Measurements from ENCODE around the gene SSBP3.

SSBP3 gene

DNA sequence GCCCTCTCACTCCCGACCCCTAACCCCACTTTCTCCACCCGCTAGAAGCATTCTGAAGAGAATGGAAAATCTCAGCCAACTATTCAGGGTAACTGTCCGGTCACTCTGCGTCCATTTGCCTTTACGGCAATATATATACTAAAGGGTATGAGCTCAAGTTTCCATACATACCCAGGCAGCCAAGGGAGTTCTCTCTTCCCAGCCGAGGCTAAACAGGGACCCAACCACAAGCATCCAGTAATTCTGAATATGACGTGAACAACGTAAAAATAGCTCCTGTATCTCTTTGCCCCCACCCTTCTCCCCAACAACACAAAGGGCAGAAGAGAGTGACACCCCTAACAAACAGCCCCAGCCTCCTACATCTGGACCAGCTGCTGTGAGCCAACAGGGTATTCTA, 67.7 kb downstream of the SSBP3 start:
- no peak for DNase-seq (ENCODE audit: low spot score)
- TF ChIP-seq, protein P1, sequence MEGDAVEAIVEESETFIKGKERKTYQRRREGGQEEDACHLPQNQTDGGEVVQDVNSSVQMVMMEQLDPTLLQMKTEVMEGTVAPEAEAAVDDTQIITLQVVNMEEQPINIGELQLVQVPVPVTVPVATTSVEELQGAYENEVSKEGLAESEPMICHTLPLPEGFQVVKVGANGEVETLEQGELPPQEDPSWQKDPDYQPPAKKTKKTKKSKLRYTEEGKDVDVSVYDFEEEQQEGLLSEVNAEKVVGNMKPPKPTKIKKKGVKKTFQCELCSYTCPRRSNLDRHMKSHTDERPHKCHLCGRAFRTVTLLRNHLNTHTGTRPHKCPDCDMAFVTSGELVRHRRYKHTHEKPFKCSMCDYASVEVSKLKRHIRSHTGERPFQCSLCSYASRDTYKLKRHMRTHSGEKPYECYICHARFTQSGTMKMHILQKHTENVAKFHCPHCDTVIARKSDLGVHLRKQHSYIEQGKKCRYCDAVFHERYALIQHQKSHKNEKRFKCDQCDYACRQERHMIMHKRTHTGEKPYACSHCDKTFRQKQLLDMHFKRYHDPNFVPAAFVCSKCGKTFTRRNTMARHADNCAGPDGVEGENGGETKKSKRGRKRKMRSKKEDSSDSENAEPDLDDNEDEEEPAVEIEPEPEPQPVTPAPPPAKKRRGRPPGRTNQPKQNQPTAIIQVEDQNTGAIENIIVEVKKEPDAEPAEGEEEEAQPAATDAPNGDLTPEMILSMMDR (IDR thresholded peaks at IDR 0.05; ENCODE audit: borderline replicate concordance, control extremely low read depth, extremely low read depth, insufficient read depth, missing control alignments): no peak
- in situ Hi-C loops (cut with MboI; ENCODE audit: low sequenced_read_pairs, unreplicated experiment): no loop called here

DNA sequence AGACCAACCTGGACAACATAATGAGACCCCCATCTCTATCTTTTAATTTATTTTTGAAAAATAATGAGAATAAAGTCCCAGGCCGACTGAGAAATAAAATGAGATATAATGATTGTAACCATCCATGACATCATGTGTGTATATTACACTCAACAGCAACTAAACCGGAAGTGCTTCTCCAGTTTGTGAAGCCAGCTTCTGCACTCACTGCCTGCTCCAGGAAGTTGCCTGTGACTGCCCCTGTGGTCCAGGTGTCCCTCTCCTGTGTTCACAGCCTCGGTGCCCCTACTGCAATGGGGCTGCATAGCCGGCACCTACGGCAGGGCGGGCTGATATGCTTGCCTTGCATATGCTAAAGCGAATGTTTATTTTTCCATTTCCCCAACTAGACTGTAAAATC, 68.3 kb downstream of the SSBP3 start:
- TF ChIP-seq, protein P1 (IDR thresholded peaks at IDR 0.05; ENCODE audit: borderline replicate concordance, control extremely low read depth, extremely low read depth, insufficient read depth, missing control alignments): no peak
- in situ Hi-C loops (cut with MboI; ENCODE audit: low sequenced_read_pairs, unreplicated experiment): no loop called here
- no peak for DNase-seq (ENCODE audit: low spot score)

DNA sequence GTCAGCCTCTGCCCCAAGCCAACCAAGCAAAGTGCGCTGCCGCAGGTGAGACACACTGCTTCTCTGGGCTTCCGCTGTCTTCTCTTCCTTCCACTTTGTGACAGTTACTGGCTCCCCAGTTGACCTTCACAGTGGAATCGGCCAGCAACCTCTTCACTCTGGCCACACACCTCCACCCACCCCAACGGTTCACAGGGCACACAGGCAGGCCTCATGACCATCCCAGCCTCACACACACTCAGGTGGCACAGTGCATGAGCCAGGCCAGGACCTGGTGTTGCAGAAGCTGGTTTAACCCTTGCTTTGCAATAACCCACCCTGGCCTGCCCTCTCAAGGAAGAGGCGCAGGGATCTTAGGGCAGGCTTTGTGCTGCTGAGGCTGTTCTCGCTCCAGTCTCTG, 69.2 kb downstream of the SSBP3 start:
- TF ChIP-seq, protein P1 (IDR thresholded peaks at IDR 0.05; ENCODE audit: borderline replicate concordance, control extremely low read depth, extremely low read depth, insufficient read depth, missing control alignments): no peak
- in situ Hi-C loops (cut with MboI; ENCODE audit: low sequenced_read_pairs, unreplicated experiment): no loop called here
- no peak for DNase-seq (ENCODE audit: low spot score)

DNA sequence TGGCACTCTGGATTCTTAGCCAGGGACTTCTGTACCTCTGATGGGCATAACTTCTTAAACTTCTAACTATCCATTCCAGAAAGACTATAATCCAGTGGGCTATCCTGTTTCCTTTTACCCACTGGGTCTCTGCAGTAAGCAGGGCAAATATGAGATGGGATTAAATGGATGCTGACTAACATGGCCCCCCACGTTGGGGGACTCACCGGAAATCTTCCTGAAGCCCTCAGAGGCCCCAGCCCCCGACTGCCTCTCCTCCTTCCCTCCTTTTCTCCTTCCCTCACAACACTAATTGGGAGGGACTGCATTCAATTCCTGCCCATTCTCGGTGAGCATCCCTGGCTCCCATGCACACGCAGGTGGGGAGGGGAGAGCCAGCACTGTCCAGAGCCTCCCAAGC, 70.1 kb downstream of the SSBP3 start:
- TF ChIP-seq, protein P1 (IDR thresholded peaks at IDR 0.05; ENCODE audit: borderline replicate concordance, control extremely low read depth, extremely low read depth, insufficient read depth, missing control alignments): no peak
- in situ Hi-C loops (cut with MboI; ENCODE audit: low sequenced_read_pairs, unreplicated experiment): no loop called here
- no peak for DNase-seq (ENCODE audit: low spot score)

DNA sequence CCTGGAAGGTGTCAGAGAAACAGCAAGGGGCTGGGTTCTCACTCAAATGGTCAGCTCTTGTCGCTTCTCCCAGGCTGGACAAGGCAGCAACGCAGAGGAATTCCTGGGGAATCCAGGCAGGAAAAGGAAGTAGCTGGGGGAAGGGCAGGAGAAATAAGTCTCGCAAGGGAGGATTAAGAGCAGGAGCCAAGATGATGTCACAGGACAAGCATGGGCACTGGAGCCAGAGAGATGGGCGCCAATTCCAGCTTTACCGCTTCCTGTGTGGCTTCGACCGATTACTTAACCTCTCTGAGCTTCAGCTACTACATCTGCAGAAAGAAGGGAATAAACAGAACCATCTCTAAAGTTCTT, 70.5 kb downstream of the SSBP3 start:
- TF ChIP-seq, protein P1 (IDR thresholded peaks at IDR 0.05; ENCODE audit: borderline replicate concordance, control extremely low read depth, extremely low read depth, insufficient read depth, missing control alignments): no peak
- in situ Hi-C loops (cut with MboI; ENCODE audit: low sequenced_read_pairs, unreplicated experiment): no loop called here
- no peak for DNase-seq (ENCODE audit: low spot score)

DNA sequence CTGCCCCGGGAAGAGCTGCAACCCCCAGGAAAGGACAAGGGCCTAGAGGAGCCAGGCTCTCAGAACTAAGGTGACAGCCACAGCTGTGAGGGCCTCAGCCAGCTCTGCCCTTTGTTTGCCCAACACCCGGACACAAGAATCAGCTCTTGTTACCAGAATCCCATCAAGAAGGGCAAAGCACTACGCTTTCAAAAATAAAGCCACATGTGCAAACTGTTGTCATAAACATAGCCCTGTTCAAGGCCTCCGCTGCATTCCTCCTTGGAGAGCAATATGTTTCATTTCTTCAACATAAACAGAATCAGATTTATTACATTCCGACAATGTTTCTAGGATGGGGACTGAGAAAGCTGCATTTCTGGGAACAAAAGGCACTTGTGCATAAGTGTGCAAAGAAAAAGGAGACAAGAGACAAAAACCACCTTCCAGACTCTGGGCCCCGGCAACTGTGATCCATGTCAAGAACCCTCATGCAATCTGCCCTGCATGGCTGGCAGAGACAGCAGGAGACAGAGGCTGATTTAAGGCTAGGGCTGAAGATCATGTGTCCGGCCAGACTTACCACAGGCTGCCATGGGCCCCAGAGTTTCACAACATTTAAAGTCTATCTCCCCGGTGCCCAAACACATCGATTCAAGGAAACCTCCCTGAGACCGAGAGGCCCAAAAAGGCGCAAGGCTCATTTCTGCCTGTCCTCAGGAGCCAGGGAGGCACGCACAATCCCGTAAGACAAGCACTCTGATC, 71.0 kb downstream of the SSBP3 start:
- in situ Hi-C loops (cut with MboI; ENCODE audit: low sequenced_read_pairs, unreplicated experiment): no loop called here
- no peak for DNase-seq (ENCODE audit: low spot score)
- TF ChIP-seq, protein P1 (IDR thresholded peaks at IDR 0.05; ENCODE audit: borderline replicate concordance, control extremely low read depth, extremely low read depth, insufficient read depth, missing control alignments): no peak

All from GM13976 (cell line).